Bone marrow (tissue), 2 donors: ENCODE results near the gene DLG2.
"Not testable (repeated sequence)": the region's sequence is repeated elsewhere in the genome, so short reads cannot be mapped to it uniquely, and the experiment has no call there.

Experiments used
- DNase-seq, 2 donors: peaks; one replicate each; lab custom pipeline; 2025; lab: John Stamatoyannopoulos, UW

The DLG2 gene

DNA sequence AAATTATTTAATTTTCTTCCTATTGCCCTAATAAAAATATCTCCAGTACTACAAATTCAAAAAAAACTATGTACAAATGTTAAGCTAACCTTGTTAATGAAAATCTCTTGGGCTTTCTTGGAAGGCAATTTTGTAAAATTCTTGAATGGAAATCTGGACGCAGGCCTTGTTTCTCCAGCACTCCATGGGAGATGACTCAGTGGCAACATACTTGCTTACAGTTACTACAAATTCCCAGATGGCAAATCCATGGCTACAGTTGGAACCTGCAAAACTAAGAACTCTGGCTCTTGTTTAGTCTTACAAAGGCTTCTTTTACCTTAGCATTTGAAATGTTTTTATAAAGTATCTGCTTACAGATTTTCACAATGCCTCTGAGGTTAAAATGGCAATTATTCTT, 725.2 kb downstream of the DLG2 start:
- DNase-seq, result no peak

DNA sequence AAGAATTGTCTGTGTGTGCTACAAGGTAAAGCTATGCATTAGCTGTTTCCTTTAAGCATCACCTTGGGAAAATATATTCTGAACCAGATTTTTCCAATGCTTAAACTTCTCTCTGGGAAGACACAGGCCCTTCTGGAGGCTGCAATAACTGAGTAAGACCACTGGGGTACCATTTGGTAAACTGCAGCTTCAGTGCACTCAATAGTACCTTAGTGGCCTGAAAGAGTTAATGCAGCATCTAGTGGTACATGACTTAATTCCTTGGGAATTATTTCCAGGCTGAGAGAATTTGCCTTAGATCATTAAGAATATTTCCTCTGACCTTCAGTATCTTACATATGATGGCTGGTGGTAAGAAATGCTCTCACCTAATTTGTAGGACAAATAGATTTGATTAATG, 727.4 kb downstream of the DLG2 start:
- DNase-seq, result no peak

- no peak for DNase-seq
Observed at GRCh38 chr11:84899134-84899533, 728.0 kb downstream of the DLG2 start.

- DNase-seq, result no peak
Observed at GRCh38 chr11:84894666-84895065, 732.5 kb downstream of the DLG2 start.

DNA sequence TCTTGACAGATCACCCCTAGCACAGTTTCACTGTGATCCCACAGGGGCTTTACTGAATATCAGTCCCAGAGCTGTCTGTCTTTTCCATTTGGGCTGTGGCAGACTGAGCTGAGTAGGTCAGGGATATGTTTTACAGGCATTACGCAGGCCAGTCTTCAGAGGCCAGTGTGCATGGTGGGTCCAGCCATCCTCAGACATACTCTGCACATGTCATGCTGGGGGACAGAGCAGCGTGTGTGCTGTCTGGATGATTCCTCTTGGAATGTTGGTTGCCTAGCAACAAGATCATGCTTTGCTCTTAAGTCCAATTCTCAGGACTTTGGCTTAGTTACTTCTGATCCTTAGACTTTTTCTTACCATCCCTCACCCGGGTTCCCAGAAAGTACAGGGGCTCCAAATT, 736.5 kb downstream of the DLG2 start:
- no peak for DNase-seq

DNA sequence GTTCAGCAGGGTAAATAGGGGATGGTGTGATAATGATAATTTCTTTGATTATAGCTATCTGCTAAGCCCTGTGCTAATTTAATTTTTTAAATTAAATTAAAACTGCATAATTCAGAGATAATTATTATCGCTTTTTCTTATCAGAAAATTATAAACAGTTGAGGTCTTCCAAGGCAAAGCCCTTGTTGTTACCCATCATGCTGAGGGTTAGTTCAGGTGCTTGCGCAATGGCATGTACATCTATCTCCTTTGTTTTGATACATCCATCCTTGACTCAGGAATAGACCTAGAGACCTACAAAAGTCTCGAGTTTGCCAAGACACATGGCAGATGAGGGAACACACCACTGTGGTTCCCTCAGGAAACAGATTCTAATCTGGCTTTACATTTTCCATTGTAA, 737.6 kb downstream of the DLG2 start:
- DNase-seq, result no peak

GRCh38 chr11:84887055-84887629, 740.0 kb downstream of the DLG2 start:
- no peak for DNase-seq

DNA sequence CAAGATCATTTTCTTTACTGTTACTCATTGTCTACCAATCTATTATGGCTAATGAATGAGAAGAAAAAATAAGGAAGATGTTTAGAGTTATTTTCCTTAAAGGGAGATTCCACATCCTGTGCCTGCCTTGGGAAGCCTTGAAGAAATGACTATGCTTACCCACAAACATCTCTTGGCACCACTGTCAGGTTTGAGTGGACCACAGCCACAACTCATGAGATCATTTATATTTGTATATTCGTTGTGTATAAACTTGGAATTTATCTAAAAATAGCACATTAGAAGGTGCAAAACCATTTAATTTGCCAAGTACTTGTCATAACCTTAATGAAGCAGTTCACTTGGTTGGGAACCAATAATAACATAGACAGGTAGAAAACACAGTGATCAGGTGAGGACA, 740.8 kb downstream of the DLG2 start:
- DNase-seq, result no peak

DNA sequence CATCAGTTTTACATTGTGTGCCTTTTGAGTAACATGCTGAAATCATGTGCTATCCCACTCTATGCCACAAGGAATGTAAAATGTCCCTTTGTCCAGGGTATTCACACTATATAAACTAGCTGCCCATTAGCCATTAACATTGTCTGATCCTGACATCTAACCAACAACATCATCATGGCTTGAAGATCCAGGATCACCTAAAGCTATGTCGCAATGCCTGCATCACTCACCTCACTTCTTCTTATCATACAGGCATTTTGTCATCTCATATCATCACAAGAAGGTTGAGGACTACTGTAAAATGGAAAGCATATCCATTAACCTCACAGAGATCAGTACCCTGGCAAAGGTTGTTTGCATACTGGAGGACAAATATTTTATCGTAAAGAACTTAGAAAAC, 742.3 kb downstream of the DLG2 start:
- DNase-seq, result no peak

DNA sequence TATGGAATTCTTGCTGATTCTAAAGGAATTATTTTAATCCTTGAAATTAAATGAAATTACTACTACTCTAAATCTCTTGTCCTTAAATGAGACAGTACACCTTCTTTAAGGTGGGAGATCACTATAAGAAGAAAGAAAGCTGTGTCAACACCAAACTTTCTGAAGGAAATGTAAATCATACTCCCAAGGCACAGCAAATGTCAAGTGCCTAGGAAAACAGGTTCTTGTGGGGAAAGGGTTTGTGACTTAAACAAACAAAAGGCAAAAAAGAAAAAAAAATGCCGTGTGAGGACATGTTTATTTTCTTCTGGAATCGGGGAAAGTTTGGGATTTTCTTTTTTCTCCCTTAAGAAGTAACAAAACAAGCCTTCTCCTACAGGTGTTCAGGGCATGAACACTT, 745.1 kb downstream of the DLG2 start:
- no peak for DNase-seq

DNA sequence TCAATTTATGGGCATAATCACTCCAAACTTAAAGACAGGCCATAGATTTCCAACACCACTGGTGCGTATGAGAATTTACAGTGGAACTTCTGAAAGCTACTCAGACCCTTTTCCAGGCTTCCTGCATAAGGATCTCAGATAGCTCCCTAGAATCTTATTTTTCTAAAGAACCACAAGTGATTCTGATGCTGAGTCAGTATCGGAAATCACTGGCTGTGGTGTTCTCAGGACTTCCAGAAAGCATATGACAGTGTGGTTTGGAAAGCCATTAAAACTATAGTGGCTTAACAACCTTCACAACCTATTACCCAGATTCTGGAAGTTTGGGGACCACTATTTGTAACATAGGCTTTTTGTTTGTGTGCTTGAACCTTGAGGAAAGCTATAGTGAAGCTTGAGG, 756.0 kb downstream of the DLG2 start:
- DNase-seq, result no peak

DNA sequence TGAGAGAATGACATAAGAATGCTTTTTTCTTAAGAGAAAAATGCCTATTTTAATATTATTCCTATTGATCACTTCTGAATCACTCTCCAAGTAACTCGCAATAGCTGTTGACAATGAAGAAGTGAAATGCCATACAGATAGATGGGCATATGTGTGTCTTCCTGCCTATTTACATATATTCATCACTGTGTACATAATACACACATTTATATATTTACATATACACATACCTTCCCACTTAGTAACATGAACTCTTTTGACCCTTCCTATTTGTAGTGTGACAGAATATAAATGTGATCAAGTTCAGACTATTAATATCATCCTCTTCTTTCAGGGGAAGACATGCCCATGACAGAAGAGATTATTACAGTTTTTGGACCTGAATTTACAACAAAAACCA, 756.7 kb downstream of the DLG2 start:
- no peak for DNase-seq

DNA sequence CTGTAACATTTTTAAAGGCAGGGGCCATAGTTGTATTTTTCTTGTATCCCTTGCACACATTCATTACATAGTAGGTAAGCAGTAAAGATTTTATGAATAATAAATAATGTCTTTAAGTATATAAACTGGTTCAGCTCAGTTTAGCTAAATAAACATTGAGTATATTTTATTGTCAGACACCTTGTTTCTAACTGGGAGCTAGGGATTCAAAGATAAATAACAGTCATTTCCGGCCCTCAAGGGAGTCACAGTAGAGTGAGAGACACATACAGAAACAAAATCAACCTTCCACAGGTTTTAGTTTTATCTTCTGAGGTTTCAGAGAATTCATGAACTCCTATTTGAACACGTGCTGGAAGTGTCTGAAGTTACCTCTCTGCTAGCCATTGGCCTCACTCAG, 760.2 kb downstream of the DLG2 start:
- no peak for DNase-seq

DNA sequence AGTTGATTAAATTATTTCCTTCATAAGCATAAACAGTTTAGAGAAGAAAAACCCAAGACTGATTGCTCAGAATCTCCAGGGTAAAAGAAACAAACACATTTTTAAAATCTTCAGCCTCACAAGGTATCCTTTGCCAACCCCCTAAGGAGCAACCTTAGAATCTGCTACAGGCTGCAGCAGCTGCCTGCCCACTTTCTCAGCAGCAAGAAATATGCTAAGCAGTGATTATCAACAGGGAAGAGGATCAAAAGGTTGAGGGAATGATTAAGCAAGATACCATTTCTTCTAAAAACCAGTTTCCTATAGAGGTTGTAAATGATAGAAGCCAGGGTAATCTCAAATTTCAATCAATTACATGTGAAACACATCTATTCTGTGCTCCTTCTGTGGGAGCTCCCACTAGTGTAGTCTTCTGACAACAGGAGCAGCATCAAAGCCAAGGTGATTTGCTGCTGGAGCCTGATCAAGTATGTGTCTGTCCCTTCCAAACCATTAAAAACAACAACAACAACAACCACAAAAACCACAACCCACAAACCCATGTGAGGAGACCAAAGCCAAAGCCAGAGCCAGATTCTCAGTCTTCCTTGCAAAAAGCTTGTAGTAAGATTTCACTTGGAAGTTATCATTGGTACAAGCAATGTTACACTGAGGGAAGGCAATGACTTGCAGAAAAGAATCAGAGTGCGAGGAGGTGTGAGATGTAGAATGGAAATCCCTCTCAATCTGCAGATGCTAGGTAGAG, 761.2 kb downstream of the DLG2 start:
- DNase-seq, result no peak

GRCh38 chr11:84865257-84865656, 761.9 kb downstream of the DLG2 start:
- DNase-seq, result no peak

DNA sequence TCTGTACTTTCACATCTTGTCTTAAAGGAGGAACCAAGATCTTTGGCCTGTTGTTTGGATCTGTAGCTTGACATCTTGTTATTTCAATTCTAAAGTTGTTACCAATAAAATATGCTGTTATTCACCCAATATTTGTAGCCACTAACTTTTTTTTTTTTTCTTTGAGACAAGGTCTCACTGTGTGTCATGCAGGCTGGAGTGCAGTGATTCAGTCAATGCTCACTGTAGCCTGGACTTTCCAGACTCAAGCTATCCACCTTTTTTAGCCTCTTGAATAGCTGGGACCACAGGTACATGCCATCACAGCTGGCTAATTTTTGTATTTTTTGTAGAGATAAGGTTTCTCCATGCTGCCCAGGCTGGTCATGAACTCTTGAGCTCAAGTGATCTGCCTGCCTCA, 769.4 kb downstream of the DLG2 start:
- no peak for DNase-seq

DNA sequence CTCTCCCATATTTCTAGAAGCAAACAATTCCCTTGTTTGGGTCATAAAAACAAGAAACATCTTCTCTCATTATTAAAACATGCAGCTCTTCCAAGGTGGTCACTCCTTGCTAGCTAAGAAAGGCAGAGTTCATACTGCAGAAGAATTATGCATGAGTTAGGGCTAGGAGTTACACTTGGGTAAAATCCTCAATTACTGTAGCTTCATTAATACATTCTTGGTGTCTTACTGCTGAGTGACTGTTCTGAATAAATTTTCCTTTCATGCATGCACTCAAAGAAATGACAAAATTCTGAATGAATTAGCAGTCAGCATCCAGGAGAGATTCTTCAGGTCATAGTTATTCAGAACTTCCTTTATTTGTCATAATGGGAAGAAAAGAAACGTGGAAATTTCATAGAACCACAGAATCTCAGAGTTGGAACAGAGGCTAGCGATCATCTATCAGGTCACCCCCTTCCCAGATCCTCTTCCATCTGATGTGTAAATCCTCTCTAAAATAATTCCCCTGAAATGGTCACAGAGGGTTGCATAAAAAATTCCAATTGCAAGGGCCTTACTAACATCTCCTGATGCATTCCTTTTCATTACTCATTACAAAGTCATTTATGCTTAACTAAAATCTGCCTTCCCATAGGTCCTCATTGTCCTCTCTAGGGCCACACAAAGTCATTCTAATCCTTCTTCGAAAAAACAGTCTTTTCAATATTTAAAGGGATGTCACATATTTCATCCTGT, 771.5 kb downstream of the DLG2 start:
- no peak for DNase-seq

- no peak for DNase-seq
Observed at GRCh38 chr11:84854498-84854880, 772.7 kb downstream of the DLG2 start.

DNA sequence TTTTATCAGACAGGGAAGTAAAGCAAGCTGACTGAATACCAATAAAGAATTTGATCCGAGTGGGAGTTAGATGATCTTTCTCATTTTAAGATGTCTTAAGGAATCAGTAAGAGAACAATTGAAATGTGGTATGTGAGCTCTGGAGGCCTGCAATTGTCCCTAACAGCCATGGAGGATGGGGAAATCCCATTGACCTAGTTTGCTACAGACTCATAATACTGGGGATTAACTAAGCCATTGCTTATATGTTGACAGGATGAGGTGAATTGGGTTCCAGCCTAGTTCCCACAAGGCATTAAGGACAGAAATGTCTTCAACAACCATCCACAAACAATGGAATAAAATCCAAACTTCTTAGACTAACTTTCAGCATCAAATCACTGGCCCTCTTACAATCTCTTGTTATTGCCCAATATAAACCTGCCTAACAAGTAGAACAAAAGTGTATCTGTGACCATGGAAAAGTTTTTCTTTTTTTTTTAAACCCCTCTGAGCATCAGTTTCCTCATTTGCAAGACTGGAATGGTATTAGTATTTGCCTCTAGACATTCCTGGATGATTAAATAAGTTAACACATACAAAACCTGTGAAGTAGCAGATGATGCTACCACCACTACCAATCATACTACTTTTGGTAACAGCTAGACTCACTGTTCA, 773.2 kb downstream of the DLG2 start:
- DNase-seq, result no peak

DNA sequence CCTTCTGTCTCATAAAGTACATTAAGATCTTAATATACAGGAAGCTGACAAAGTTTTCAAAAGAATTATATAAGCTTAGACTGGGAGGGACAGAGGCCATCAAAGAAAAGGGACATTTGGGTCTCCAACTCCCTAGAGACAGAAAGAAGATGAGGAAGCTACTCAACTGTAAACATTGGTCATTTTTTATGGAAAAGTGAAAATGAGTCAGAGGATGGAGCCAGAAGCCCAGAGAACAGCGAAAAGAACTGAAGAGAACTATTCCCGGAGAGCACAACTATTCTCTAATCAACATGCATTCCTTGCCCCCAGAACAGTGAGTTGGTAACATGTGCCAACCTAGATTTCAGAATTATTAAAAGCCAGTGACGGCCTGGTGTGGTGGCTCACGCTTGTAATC, 779.3 kb downstream of the DLG2 start:
- DNase-seq, result no peak

DNA sequence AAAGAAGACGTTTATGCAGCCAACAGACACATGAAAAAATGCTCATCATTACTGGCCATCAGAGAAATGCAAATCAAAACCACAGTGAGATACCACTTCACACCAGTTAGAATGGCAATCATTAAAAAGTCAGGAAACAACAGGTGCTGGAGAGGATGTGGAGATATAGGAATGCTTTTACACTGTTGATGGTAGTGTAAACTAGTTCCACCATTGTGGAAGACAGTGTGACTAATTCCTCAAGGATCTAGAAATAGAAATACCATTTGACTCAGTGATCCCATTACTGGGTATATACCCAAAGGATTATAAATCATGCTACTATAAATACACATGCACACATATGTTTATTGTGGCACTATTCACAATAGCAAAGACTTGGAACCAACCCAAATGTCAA, 786.9 kb downstream of the DLG2 start:
- not testable (repeated sequence) for DNase-seq

DNA sequence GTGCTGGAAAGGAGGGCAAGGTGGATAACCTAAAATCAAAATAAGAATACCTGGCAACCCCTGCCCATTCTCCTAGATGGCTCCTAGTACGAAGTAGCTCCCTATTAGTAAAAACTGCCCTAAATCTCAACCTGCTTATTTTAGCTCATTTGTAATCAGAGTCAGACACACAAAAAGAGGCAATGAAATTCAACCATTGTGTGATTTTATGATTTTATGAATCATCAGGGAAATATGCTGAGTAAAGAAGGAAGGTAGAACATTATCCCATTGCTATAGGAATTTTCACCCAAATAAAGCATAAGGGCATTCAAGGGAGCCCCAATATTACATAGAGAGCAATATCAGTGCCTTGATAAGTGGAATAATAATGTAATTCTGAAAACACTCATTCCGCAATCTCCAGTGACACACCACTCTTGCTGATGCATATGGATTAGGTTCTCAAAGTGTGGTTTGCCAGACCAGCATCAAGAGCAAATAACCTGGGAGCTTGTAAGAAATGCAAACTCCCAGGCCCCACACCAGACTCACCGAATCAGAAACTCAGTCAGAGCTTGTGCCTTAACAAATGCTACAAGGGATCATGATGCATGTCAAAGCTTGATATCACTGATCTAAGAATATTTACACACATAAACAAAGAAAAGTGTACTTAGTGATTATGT, 789.6 kb downstream of the DLG2 start:
- no peak for DNase-seq
